Aorta (tissue), 5 donors: ENCODE data around the gene RECQL5. TPM values are rescaled to one million over a fixed set of nuclear protein-coding genes. Genes with fewer than 3 reads are reported as not detected.
A peak's percentile ranks its signal among the peaks of the same experiment; 100 is the strongest.

Experiments used
- ATAC-seq: fragments of 200-7000 bp; cut with Tn5 transposase; one replicate; pipeline ENCODE4 v1.9.1; 2022; ENCODE audit warnings: moderate library complexity; ENCODE audit not compliant: low FRiP score
- DNase-seq, 2 donors: peaks; one replicate each; pipeline ENCODE4 v3.0.0-alpha.2; 2020
- H3K27ac ChIP-seq, 2 donors: one replicate each; pipeline ENCODE4 v1.5.1; 2013; ENCODE audit warnings: low read length in 2 of 2, mild to moderate bottlenecking in 2 of 2, moderate library complexity in 2 of 2, control low read depth in 1 of 2, inconsistent platforms in 1 of 2, low read depth in 1 of 2
- H3K27me3 ChIP-seq, 2 donors: one replicate each; pipeline ENCODE4 v1.6.1; 2013; ENCODE audit warnings: control low read depth in 1 of 2, low read length in 1 of 2, mild to moderate bottlenecking in 1 of 2, moderate library complexity in 1 of 2; ENCODE audit not compliant: insufficient read depth in 2 of 2, control insufficient read depth in 1 of 2
- H3K36me3 ChIP-seq, 2 donors: one replicate each; pipeline ENCODE4 v1.6.1; 2013; ENCODE audit warnings: control low read depth in 1 of 2, low read length in 1 of 2, mild to moderate bottlenecking in 1 of 2; ENCODE audit not compliant: insufficient read depth in 2 of 2, control insufficient read depth in 1 of 2
- H3K4me1 ChIP-seq, 2 donors: one replicate each; pipeline ENCODE4 v1.6.1; 2013; ENCODE audit warnings: low read length in 2 of 2, control low read depth in 1 of 2, mild to moderate bottlenecking in 1 of 2, moderate library complexity in 1 of 2; ENCODE audit not compliant: insufficient read depth in 2 of 2, control insufficient read depth in 1 of 2
- H3K4me3 ChIP-seq, 2 donors: one replicate each; pipeline ENCODE4 v1.5.1; 2013; ENCODE audit warnings: low read length in 2 of 2, control low read depth in 1 of 2, mild to moderate bottlenecking in 1 of 2
- H3K9me3 ChIP-seq: one replicate; pipeline ENCODE4 v1.6.1; 2013; ENCODE audit warnings: mild to moderate bottlenecking, low read length; ENCODE audit not compliant: control insufficient read depth
- WGBS, 2 donors: extraction: QIAGEN DNeasy Blood & Tissue Kit; methylation state at CpG; one replicate each; pipeline ENCODE4 v1.1.7; 2013; 5-methylcytosine and 5-hydroxymethylcytosine counted together
- intact Hi-C, 2 donors: fragments of 100-400 bp; cut with DNase I; formaldehyde crosslinking; loops; one replicate each; pipeline versions ENCODE4 v1.14.2 to v1.15.0; 2022
- polyA plus RNA-seq, 2 donors: library from polyadenylated mRNA; stranded (reverse); fragments of 200-250 nt; gene quantifications; one replicate each; pipeline ENCODE4 v1.2.3, GENCODE V29; 2013
- total RNA-seq, 2 donors: library from RNA; stranded (reverse); fragmentation: NEBNext Ultra II Directional; extraction: Animal tissue kit (Norgen Biotek cat#: 25700); gene quantifications; one replicate each; pipeline ENCODE4 v1.2.1, GENCODE V29; 2021
- donor health status: healthy with polysubstance abuse.
- donor health status: Bipolar disorder and iron deficiency.
- donor health status: DM: no; HTN: no; CAD: no.
- donor health status: DM: no; HTN: no; CAD: no.
- donor health status: DM: yes; HTN: yes; CAD: no.

Gene RECQL5
- total and polyA plus RNA-seq, 4 donors: 3.3 to 40.6 (median 18.8) TPM

DNA sequence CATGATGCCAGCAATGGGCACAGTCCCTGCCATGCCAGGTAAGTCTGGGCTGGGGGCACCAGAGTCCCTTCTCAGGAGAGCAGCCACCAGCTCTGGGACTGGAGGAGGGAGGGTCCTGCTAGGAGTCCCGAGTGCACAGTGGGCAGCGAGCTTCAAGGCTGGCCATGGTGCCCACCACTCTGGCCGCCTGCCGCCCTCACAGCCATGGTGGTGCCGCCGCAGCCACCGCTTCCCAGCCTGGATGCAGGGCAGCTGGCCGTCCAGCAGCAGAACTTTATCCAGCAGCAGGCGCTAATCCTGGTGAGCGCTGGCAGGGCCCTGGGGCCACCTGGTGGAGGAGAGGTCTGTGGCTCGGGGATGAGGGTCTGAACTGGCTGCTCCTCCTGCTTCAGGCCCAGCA, 51.7 kb downstream of the RECQL5 start:
- no peaks in the 10 kb centered on the region for H3K9me3 ChIP-seq
- no peak overlapping the region for H3K27ac ChIP-seq
- H3K4me3 ChIP-seq: no peak overlapping the region
- peak in 1 of 2 donors; percentile 42 for DNase-seq
- ATAC-seq: no peak
- WGBS, 2 donors: 91 to 94% methylated on average over 11 of the region's 11 CpGs
- H3K27me3 ChIP-seq: no peaks in the 10 kb centered on the region
- H3K36me3 ChIP-seq: no peaks in the 10 kb centered on the region
- no peaks in the 10 kb centered on the region for H3K4me1 ChIP-seq
- intact Hi-C loops: no loop called here

DNA sequence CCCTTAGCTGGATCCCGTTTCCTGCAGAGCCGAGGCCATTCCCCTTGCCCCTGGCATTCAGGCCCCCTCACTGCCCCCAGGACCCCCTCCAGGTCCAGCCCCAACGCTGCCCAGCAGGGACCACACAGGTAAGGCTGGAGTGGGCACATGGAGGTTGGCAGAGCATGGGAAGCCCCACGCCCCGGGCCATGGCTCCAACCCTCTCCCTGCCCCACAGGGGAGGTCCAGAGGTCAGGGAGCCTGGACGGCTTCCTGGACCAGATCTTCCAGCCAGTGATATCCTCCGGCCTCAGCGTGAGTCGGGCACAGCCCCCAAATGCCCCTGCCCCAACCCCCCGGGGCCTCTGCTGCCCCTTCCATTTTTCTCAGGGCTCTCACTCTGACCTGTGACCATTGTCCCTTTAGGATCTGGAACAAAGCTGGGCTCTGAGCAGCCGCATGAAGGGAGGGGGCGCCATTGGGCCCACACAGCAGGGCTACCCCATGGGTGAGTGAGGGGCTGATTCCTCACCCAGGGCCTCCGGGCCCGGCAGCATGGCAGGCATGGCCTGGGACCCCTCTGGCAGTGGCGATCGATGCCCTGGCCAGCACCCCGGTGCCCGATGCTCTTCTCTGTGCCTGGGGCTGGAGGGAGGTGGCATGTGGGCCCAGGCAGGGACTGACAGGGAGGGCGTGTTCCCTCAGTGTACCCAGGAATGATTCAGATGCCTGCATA, 52.2 kb downstream of the RECQL5 start:
- ATAC-seq (no peak), DNase-seq (peak in 1 of 2 donors; percentile 41)
- intact Hi-C loops: no loop called here
- H3K36me3 ChIP-seq: no peaks in the 10 kb centered on the region
- H3K27me3 ChIP-seq: no peaks in the 10 kb centered on the region
- no peak overlapping the region for H3K4me3 ChIP-seq
- WGBS, 2 donors: 87 to 90% methylated on average over 19 of the region's 19 CpGs
- H3K27ac ChIP-seq: no peak overlapping the region
- H3K4me1 ChIP-seq: no peaks in the 10 kb centered on the region
- no peaks in the 10 kb centered on the region for H3K9me3 ChIP-seq

DNA sequence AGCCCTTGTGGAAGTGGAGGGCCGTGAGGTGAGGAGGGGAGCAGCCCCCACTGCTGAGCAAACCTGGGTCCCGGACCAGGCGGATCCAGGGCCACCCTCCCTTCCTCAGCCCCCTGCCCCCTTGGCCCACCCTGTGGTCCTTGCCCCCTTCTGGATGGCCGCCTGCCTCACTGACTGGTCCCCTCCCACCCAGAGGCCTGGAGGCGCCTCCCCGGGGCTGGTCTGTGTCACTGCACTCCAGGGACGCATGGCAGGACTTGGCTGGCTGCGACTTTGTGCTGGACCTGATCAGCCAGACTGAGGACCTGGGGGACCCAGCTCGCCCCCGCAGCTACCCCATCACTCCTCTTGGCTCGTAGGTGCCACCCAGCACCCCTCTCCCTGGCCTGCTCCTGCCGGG, 52.9 kb downstream of the RECQL5 start:
- intact Hi-C loops: no loop called here
- no peaks in the 10 kb centered on the region for H3K9me3 ChIP-seq
- no peak overlapping the region for H3K27ac ChIP-seq
- 87 to 88% methylated on average over 9 to 12 of the region's 12 CpGs for WGBS, 2 donors
- DNase-seq: peak in 1 of 2 donors; percentile 42
- H3K4me3 ChIP-seq: no peak overlapping the region
- no peaks in the 10 kb centered on the region for H3K4me1 ChIP-seq
- H3K36me3 ChIP-seq: no peaks in the 10 kb centered on the region
- no peak for ATAC-seq
- H3K27me3 ChIP-seq: no peaks in the 10 kb centered on the region

DNA sequence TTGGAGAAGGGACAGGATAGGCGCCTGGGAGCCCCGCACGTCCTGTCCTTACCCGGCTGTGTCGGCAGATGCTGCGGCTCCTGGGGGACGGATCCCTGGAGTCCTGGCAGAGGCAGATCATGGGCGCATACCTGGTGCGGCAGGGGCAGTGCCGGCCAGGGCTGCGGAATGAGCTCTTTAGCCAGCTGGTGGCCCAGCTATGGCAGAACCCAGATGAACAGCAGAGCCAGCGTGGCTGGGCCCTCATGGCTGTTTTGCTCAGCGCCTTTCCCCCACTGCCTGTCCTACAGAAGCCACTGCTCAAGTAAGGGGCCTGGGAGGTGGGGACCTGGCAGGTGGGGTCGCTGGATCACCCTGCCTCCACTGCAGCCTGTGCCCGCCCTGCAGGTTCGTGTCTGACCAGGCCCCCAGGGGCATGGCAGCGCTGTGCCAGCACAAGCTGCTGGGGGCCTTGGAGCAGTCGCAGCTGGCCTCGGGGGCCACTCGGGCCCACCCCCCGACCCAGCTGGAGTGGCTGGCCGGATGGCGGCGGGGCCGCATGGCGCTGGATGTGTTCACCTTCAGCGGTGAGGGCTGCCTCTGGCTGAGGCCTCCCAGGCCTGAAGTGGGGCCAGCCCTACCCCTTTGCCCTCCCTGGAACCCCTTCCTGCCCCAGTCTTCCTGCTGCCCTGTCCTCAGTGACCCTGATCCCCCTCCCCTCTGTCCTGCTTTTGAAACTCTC, 53.9 kb downstream of the RECQL5 start:
- H3K4me1 ChIP-seq: no peaks in the 10 kb centered on the region
- intact Hi-C loops: no loop called here
- ATAC-seq: no peak
- H3K9me3 ChIP-seq: no peaks in the 10 kb centered on the region
- WGBS, 2 donors: 88 to 90% methylated on average over 24 to 27 of the region's 27 CpGs
- no peak overlapping the region for H3K27ac ChIP-seq
- H3K36me3 ChIP-seq: no peaks in the 10 kb centered on the region
- DNase-seq: no peak
- no peaks in the 10 kb centered on the region for H3K27me3 ChIP-seq
- no peak overlapping the region for H3K4me3 ChIP-seq

DNA sequence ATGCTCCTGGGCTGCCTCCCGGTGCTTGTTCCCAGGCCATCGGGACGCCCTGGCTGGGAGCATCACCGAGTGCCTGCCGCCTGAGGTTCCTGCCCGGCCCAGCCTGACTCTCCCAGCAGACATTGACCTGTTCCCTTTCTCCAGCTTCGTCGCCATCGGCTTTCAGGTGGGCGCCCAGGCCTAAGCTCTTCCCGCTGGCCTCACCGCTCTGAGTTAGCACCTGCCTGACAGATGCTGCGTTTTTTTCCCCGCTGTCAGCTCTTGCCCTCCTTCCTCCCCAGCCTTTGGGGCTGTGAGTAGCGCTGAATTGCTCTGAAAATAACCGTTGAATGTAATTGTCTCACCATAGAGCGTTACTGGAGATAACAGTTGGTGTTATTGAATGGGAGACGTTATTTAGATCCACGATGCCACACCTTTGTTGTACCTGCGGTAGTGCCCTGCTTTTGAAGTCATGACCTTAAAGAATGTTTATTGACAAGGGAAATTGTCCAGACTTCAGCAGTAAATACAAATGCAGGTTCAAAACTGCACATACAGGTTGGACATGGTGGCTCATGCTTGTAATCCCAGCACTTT, 55.0 kb downstream of the RECQL5 start:
- DNase-seq (no peak), ATAC-seq (no peak)
- 89 to 92% methylated on average over 20 of the region's 20 CpGs for WGBS, 2 donors
- Histone ChIP-seq H3K4me1 (no peaks in the 10 kb centered on the region), H3K4me3 (no peak overlapping the region), H3K27me3 (no peaks in the 10 kb centered on the region), H3K36me3 (no peaks in the 10 kb centered on the region), H3K27ac (no peak overlapping the region), H3K9me3 (no peaks in the 10 kb centered on the region)
- intact Hi-C loops: no loop called here

DNA sequence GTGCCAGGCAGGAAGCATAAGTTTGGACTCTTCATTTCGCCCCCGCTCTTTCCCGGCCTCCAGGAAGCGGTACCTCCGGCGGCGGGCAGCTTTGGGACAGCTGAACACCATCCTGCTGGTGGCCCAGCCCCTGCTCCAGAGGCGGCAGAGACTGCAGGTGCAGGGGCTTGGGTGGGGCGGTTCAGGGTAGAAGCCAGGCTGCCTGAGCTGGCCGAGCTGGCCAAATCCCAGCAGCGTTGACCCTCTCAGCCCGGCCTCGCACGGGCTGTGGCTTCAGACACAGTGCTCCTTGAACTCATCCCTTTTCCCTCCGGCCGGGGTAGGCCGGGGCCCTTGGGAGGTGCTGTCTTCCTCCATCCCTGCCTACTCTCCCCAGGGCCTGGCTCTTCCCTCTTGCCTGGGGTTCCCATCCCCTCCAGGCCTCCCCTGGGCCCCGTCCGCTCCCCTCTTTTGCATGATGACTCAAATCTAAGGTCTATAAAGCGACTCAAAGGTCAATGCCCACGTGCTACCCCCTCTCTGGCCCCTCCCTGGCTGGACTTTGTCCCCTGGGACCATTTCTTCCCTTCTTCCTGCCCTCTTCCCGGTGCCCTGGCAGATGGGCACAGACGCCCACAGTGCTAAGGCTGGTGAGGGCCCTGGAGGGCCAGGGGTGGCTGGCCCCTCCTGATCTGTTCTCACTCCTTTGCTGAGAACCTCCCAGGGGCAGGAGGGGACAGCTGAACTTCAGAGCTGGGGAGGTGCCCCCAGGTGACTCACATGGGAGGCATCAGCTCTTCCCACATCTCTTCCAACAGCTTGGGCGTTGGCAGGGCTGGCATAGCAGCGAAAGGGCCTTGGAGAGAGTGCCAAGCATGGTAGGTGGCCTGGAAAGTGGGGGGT, 56.6 kb downstream of the RECQL5 start:
- Histone ChIP-seq H3K4me1 (no peaks in the 10 kb centered on the region), H3K9me3 (no peaks in the 10 kb centered on the region), H3K4me3 (no peak overlapping the region), H3K27ac (no peak overlapping the region), H3K36me3 (no peaks in the 10 kb centered on the region), H3K27me3 (no peaks in the 10 kb centered on the region)
- 86 to 88% methylated on average over 23 to 25 of the region's 25 CpGs for WGBS, 2 donors
- no peak for DNase-seq
- intact Hi-C loops: no loop called here
- ATAC-seq: no peak

DNA sequence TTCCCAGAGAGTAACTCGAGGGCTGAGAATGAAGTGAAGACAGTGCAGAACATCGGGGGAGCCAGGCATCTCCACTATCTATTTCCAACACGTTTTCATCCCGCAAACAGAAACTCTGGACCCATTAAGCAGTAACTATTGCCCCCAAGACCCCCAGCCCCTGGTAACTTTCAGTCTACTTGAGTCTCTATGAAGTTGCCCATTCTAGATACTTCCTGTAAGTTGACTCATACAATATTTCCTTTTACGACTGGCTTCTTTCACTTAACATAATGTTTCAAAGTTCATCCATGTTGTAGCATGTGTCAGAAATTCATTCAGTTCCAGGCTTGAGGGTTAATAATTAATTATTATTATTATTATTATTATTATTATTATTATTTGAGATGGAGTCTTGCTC, 59.9 kb downstream of the RECQL5 start:
- 86 to 89% methylated on average over 5 of the region's 5 CpGs for WGBS, 2 donors
- H3K27me3 ChIP-seq: no peaks in the 10 kb centered on the region
- intact Hi-C loops: no loop called here
- H3K27ac ChIP-seq: no peak overlapping the region
- no peak overlapping the region for H3K4me3 ChIP-seq
- ATAC-seq: no peak
- no peaks in the 10 kb centered on the region for H3K9me3 ChIP-seq
- DNase-seq: no peak
- no peaks in the 10 kb centered on the region for H3K4me1 ChIP-seq
- H3K36me3 ChIP-seq: no peaks in the 10 kb centered on the region

DNA sequence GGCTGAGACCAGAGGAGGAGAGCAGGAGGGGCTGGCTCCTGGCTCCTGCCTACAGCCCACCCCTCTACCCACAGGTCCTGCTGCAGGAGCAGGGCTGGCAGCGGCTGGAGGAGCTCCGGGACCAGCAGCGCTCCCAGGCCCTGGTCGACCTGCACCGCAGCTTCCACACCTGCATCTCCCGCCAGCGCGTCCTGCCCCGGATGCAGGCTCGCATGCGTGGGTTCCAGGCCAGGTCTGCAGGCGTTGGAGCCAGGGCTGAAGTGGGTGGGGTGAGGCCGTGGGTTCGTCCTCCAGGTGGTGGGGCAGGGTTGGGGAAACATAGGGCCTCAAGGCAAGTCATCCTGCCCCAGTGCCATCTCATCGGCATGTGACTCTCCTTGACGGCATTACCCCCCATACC, 61.2 kb downstream of the RECQL5 start:
- 85 to 86% methylated on average over 16 of the region's 16 CpGs for WGBS, 2 donors
- intact Hi-C loops: no loop called here
- no peak for DNase-seq
- Histone ChIP-seq H3K4me1 (no peaks in the 10 kb centered on the region), H3K9me3 (no peaks in the 10 kb centered on the region), H3K27ac (no peak overlapping the region), H3K36me3 (no peaks in the 10 kb centered on the region), H3K4me3 (no peak overlapping the region), H3K27me3 (no peaks in the 10 kb centered on the region)
- no peak for ATAC-seq
